Common myeloid progenitor, CD34-positive (primary cell): ENCODE measurements around the gene CHDH.
A peak's percentile ranks its signal among the peaks of the same experiment; 100 is the strongest.

Experiments used
- CTCF ChIA-PET: fragments of 350-600 bp; sonication (Branson Sonifier 250); formaldehyde crosslinking; loops from one replicate; lab custom pipeline; 2021; ENCODE audit warnings: antibody characterized with exemption; lab: Charles Lee
- POLR2A ChIA-PET: fragments of 350-600 bp; sonication (Branson Sonifier 250); formaldehyde crosslinking; loops from one replicate; lab custom pipeline; 2021; ENCODE audit warnings: antibody characterized with exemption; lab: Charles Lee
- DNase-seq, 3 donors: peaks; one replicate each; pipeline versions ENCODE4 v3.0.0 to v3.0.0-alpha.2; 2013
- H3K27ac ChIP-seq, 2 experiments: 1 replicate in 1 of 2; 2 replicates in 1 of 2; pipeline ENCODE4 v1.7.0; 2013; ENCODE audit warnings: inconsistent platforms in 2 of 2, low read length in 2 of 2, mild to moderate bottlenecking in 2 of 2, low read depth in 1 of 2, moderate library complexity in 1 of 2; ENCODE audit not compliant: severe bottlenecking in 2 of 2, insufficient read depth in 1 of 2, poor library complexity in 1 of 2
- H3K27me3 ChIP-seq, 5 experiments: replicated peaks in 2 of 5; 1 replicate in 3 of 5; 2 replicates in 2 of 5; pipeline versions ENCODE4 v1.6.1 to v1.7.0; 2013; ENCODE audit warnings: low read length in 4 of 5, mild to moderate bottlenecking in 2 of 5, moderate library complexity in 2 of 5, inconsistent platforms in 1 of 5; ENCODE audit not compliant: insufficient read depth in 5 of 5, control insufficient read depth in 4 of 5
- H3K36me3 ChIP-seq, 4 experiments: 1 replicate in 2 of 4; 2 replicates in 2 of 4; pipeline versions ENCODE4 v1.6.1 to v1.7.0; 2013; ENCODE audit warnings: low read length in 3 of 4, control low read depth in 1 of 4, mild to moderate bottlenecking in 1 of 4; ENCODE audit not compliant: control insufficient read depth in 4 of 4, insufficient read depth in 4 of 4
- H3K4me1 ChIP-seq, 4 experiments: 1 replicate in 3 of 4; 2 replicates in 1 of 4; pipeline versions ENCODE4 v1.6.1 to v1.7.1; 2013; ENCODE audit warnings: low read length in 3 of 4, mild to moderate bottlenecking in 3 of 4, control low read depth in 1 of 4, inconsistent platforms in 1 of 4, moderate library complexity in 1 of 4; ENCODE audit not compliant: control insufficient read depth in 4 of 4, insufficient read depth in 4 of 4; ENCODE audit errors: control extremely low read depth in 1 of 4
- H3K4me3 ChIP-seq, 7 experiments: 1 replicate in 4 of 7; 2 replicates in 3 of 7; pipeline versions ENCODE4 v1.5.1 to v1.7.0; 2013; ENCODE audit warnings: mild to moderate bottlenecking in 7 of 7, low read length in 6 of 7, moderate library complexity in 6 of 7, inconsistent platforms in 2 of 7, low read depth in 2 of 7, control low read depth in 1 of 7; ENCODE audit not compliant: insufficient read depth in 4 of 7, control insufficient read depth in 1 of 7; ENCODE audit errors: extremely low read depth in 1 of 7
- H3K9me3 ChIP-seq, 5 experiments: 1 replicate in 4 of 5; 2 replicates in 1 of 5; pipeline versions ENCODE4 v1.6.1 to v1.7.1; 2013; ENCODE audit warnings: low read length in 4 of 5, mild to moderate bottlenecking in 2 of 5, inconsistent platforms in 1 of 5, low read depth in 1 of 5, moderate library complexity in 1 of 5; ENCODE audit not compliant: control insufficient read depth in 4 of 5, insufficient read depth in 2 of 5; ENCODE audit errors: control extremely low read depth in 1 of 5
- WGBS: methylation state at CpG from one replicate; pipeline ENCODE4 v1.1.5; 2013; ENCODE audit not compliant: insufficient coverage; 5-methylcytosine and 5-hydroxymethylcytosine counted together

The CHDH gene

DNA sequence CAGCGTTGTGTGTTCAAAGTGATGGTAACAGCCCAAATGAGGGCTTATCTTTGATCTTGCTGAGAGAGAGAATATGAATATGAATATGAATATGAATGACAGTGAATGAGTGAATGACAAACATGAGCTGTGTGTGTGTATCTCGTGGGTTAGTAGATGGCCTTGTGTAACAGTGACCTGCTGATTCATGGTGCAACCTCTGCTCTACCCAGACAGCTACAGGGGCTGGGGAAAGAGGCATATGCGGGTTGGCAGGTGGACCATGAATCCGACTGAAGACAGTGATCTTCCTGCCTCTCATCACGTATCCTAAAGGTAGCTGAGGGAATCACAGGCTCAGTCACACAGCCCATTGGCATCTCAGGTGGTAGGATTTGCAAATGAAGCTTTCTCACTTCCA is 58.2 kb downstream of the CHDH start:
- Histone ChIP-seq H3K4me1 (no peaks in the 10 kb centered on the region), H3K27ac (no peak overlapping the region), H3K4me3 (no peak overlapping the region), H3K27me3 (peaks cover 0 to 10% (median 5%) of the 10 kb centered on the region in 5 experiments), H3K9me3 (no peaks in the 10 kb centered on the region), H3K36me3 (no peaks in the 10 kb centered on the region)
- POLR2A ChIA-PET: no interaction called here
- 92% methylated on average over 4 of the region's 5 CpGs for WGBS
- CTCF ChIA-PET: no interaction called here
- DNase-seq: no peak

GRCh38 chr3:53787016-53787415 is 59.2 kb downstream of the CHDH start:
- Histone ChIP-seq H3K27me3 (peaks cover 0 to 10% (median 5%) of the 10 kb centered on the region in 5 experiments), H3K4me1 (no peaks in the 10 kb centered on the region), H3K27ac (no peak overlapping the region), H3K4me3 (no peak overlapping the region), H3K9me3 (no peaks in the 10 kb centered on the region), H3K36me3 (no peaks in the 10 kb centered on the region)
- DNase-seq: no peak
- POLR2A ChIA-PET: no interaction called here
- WGBS: 73% methylated on average over 7 of the region's 9 CpGs
- CTCF ChIA-PET: no interaction called here

- no peaks in the 10 kb centered on the region for H3K9me3 ChIP-seq
- WGBS: 100% methylated on average over 2 of the region's 2 CpGs
- no peak overlapping the region for H3K27ac ChIP-seq
- no peaks in the 10 kb centered on the region for H3K36me3 ChIP-seq
- H3K27me3 ChIP-seq: no peaks in the 10 kb centered on the region
- CTCF ChIA-PET: interaction anchor here (1.1 kb wide), 1 partner anchor 25 kb away, joined by 3 read pairs; no protein-coding TSS in a partner anchor
- no peak overlapping the region for H3K4me3 ChIP-seq
- POLR2A ChIA-PET: no interaction called here
- DNase-seq: no peak
- peaks cover 0 to 10% (median 7%) of the 10 kb centered on the region in 4 experiments for H3K4me1 ChIP-seq
Observed at GRCh38 chr3:53780806-53781205, 65.4 kb downstream of the CHDH start.

DNA sequence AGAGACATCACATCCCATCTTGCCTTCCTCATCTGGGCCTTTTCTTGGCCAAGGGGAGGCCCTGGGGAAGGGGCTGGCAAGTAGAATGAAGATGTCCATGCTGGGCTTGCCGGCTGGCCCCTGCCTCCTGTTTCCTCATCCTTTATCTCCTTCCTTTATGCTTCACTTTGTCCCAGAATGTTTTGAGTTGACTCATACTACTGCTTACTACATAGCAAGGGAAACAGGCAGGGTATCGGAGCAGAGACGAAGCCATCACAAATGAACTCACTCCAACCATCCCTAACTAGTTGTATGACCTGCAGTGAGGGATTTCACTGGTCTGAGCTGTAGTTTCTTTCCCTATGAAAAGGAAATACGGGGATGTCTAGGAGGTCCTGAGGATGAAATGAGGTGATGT is 66.0 kb downstream of the CHDH start:
- Histone ChIP-seq H3K27ac (no peak overlapping the region), H3K4me1 (peaks cover 0 to 10% (median 7%) of the 10 kb centered on the region in 4 experiments), H3K36me3 (no peaks in the 10 kb centered on the region), H3K4me3 (no peak overlapping the region), H3K9me3 (no peaks in the 10 kb centered on the region), H3K27me3 (no peaks in the 10 kb centered on the region)
- ChIA-PET CTCF (interaction anchor here (1.1 kb wide), 1 partner anchor 24 kb away, joined by 3 read pairs; no protein-coding TSS in a partner anchor), POLR2A (no interaction called here)
- 100% methylated on average over 1 of the region's 4 CpGs for WGBS
- no peak for DNase-seq

GRCh38 chr3:53778153-53778552 is 68.1 kb downstream of the CHDH start:
- ChIA-PET CTCF (no interaction called here), POLR2A (no interaction called here)
- no peaks in the 10 kb centered on the region for H3K9me3 ChIP-seq
- H3K36me3 ChIP-seq: no peaks in the 10 kb centered on the region
- H3K27ac ChIP-seq: no peak overlapping the region
- 100% methylated on average over 3 of the region's 3 CpGs for WGBS
- H3K4me1 ChIP-seq: peaks cover 0 to 10% (median 7%) of the 10 kb centered on the region in 4 experiments
- H3K27me3 ChIP-seq: no peaks in the 10 kb centered on the region
- DNase-seq: no peak
- H3K4me3 ChIP-seq: no peak overlapping the region

- H3K4me1 ChIP-seq: peaks cover 0 to 10% (median 7%) of the 10 kb centered on the region in 4 experiments
- no peak overlapping the region for H3K27ac ChIP-seq
- POLR2A ChIA-PET: no interaction called here
- H3K9me3 ChIP-seq: no peaks in the 10 kb centered on the region
- H3K27me3 ChIP-seq: no peaks in the 10 kb centered on the region
- 58% methylated on average over 8 of the region's 8 CpGs for WGBS
- no peaks in the 10 kb centered on the region for H3K36me3 ChIP-seq
- DNase-seq: no peak
- CTCF ChIA-PET: no interaction called here
- H3K4me3 ChIP-seq: peak overlapping the region in 1 of 7 experiments; percentile 20
Observed at GRCh38 chr3:53777468-53777867, 68.8 kb downstream of the CHDH start.

DNA sequence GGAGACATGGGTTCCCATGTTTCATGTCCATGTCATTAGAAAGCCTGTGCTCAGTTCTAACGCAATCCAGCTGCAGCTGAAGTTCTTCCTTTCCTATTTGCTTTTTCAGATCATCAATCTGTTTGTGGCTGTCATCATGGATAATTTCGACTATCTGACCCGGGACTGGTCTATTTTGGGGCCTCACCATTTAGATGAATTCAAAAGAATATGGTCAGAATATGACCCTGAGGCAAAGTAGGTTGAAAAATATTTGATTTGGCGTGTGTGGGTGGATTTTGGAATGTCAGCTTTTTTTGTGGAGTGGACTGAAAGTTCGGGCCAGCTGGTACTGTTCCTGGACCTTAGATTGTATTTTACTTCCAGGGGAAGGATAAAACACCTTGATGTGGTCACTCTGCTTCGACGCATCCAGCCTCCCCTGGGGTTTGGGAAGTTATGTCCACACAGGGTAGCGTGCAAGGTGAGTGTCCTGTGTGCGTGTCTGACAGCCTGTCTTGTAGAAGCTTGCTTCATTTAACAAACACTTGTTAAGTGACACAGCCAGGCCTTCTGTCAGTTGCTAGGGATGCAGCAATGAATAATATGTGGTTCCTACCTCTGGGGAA is 69.6 kb downstream of the CHDH start:
- WGBS: 100% methylated on average over 7 of the region's 9 CpGs
- no peak for DNase-seq
- Histone ChIP-seq H3K9me3 (no peaks in the 10 kb centered on the region), H3K36me3 (no peaks in the 10 kb centered on the region), H3K27me3 (peaks cover 0 to 2% (median 0%) of the 10 kb centered on the region in 5 experiments), H3K4me1 (peaks cover 0 to 10% (median 7%) of the 10 kb centered on the region in 4 experiments), H3K4me3 (no peak overlapping the region), H3K27ac (no peak overlapping the region)
- ChIA-PET POLR2A (interaction anchor here (0.6 kb wide), 1 partner anchor 631 kb away, joined by 3 read pairs; no protein-coding TSS in a partner anchor), CTCF (no interaction called here)
